AG08395 (cell line): ENCODE measurements around the gene CAMK2G.
"Not testable (repeated sequence)": the region's sequence is repeated elsewhere in the genome, so short reads cannot be mapped to it uniquely, and the experiment has no call there.

Source experiments
- DNase-seq: peaks from one replicate; pipeline ENCODE4 v3.0.0; 2012; ENCODE audit warnings: mixed read lengths, low spot score

Gene CAMK2G

DNA sequence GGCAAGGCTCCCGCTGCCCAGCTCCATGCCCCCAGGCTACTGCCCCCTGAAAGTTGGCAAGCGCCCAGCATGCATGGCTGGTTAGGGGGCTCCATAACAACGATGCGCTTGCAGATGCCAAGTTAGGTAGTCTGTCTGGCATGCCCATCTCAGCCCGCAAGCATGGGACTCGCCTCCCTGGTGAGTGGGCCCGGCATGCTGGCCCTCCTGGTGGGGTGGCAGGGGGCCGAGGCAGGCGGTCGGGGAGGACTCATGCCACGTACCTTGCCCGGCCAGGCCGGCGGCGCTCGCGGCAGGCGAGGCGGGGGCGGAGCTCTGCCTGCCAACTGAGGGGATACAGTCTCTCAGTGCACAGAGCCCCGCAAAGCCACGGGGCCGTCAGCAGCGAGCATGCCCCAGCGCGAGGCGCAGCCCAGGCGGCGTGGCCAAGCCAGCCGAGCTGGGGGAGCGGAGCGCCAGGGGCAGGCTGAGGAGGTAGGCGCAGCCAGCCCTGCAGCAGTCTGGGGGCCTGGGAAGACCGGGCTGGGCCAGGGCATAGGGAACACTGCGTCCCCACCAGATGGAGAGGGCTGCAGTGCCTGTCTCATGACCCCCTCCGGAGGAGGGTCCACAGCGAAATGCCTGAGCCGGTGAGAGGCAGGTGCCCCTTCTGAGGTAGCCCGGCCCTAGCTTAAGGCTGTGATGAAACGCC lies 34.9 kb downstream of the CAMK2G start:
- no peak for DNase-seq

DNA sequence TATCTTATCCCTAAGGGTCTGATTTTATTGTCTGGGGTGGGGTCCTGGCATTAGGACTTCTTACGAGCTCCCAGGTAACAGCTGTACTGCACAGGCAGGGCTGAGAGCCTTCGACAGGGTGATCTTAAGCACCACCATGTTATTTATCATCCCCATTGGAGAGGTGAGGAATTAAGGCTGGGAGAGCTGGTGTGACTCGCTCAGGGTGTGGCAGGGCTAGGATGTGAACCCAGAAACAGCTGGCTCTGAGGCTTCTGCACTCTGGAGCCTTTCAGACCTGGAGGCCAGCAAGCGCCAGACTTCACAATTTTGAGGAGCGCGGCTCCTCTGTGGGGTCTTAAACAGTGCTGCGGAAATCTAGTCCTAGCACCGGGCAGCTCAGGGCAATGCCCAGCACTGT lies 35.5 kb downstream of the CAMK2G start:
- DNase-seq: peak; percentile 31

DNA sequence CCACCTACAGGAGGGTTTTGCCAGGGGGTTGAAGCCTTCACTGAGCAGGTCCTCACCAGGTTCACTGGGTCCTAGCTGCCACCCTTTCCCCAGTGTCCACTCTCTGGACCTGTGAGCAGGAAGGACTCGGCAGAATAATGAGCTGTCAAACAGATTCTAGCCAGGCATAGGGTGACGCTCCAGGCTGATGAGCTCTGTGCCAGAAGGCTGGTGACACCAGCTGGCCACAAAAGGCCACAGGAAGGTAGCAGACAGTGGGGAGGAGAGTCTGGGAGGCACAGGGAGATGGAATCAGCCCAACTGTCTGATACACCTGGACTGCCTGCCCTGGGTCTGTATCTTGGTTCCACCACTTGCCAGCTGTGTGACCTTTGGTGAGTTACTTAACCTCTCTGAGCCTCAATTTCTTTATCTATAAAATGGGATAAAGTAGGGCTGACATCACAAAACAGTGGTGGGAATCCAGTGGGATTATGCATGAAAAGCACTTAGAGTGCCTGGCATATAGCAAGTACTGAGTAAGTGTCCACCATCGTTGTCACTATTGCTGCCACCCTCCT lies 36.3 kb downstream of the CAMK2G start:
- DNase-seq: no peak

DNA sequence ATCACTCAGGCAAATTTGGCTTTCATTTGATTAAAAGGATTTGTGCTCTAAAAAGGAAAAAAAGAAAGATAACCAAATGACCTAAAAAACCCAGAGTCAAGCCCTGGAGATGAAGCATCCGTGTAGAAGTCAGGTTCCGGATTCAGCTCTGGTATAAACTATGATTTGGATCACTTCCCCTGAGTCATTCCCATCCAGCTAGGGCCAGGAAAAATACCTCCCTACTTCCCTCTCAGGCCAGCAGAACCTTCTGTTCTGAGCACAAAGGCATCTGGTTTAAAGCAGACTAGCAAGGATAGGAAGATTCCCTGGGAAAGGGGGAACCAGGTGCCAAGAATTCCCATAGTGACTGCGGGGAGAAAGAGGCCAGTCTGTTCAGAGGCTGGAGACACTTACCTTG lies 37.3 kb downstream of the CAMK2G start:
- DNase-seq: peak; percentile 67

DNA sequence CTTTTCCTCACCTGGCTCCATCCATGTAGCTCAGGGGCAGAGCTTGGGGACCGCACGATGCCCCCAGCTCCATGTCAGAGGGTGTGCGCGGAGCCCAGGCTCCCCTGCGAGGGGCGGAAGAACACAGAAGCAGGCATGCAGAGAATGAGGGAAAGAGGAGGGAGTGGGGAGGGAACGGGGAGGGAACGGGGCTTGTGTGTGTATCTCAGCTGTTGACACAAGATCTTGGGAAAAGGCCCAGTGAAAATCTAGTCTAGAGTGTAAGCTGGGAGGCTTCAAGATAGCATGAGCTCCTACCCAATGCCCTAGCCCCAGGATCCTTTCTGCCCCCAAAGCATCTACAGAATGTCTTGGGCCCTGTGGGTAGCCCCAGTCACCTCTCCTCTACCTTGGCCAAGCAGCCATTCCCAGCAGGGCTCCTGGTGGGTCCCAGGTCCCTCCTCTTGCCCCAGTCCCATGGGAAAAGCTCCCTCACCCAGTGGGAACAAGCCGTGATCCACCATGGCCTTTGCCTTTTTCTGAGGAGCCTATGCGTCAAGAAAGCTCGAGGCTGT lies 37.9 kb downstream of the CAMK2G start:
- no peak for DNase-seq

DNA sequence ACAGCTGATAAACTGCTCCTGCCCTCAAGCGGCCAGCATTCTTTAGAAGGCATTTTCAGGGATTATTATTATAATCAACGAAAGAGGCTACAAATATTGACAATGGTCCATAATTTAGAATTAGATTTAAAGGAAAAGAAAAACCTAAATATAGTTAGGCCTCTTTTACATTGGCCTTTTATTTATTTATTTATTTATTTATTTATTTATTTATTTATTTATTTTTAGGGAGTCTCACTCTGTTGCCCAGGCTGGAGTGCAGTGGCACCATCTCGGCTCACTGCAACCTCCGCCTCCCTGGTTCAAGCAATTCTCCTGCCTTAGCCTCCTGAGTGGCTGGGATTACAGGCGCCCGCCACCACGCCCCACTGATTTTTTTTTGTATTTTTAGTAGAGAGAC lies 45.3 kb downstream of the CAMK2G start:
- DNase-seq: not testable (repeated sequence)

DNA sequence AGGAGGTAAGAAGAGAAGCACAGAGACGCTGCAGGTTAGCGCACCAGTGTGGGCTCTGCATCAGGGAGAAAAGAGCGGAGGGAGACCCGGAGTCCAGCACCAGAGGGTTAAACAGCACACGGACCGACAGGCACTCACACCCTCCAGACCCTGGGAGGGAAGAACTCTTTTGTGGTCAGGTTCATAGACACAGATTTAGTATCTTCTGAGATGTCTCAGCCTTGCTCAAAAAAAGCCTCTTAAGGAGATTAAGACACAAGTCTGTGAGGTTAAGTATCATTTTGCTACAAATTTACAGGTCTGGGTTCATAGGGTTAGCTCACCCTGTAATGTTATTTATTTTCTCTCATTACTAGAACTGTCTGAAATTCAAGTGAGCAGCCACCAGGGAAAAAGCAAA lies 46.2 kb downstream of the CAMK2G start:
- no peak for DNase-seq

DNA sequence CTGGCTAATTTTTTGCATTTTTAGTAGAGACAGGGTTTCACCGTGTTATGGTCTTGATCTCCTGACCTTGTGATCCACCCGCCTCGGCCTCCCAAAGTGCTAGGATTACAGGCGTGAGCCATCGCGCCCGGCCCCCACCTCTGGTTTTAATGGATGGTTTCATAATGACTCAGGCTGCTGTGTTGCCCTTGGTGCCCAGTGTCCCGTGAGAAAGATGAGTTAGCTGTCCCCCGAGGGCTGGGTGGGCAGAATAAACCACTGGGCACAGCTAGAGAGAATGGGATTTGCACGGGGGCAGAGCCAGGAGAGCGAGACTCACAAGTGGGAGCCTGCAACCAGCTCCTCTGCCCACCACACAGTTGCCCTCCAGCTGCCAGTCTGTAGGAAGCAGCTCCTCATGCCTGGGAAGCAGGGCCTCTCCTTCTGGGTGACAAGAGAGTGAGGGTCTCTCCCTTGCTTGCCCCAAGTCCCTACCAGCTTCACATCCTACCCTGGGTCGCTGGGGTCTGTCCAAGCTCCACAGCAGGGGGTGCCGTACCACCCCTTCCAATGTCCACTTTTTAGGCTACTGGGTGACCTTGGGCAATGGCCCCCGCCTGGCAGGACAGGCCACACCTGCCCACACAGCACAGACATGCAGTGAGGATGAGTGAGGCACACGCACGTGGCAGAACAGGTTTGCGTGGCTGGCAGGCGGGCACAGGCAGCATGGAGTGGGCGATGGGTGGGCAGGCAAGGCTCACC lies 46.8 kb downstream of the CAMK2G start:
- DNase-seq: no peak

DNA sequence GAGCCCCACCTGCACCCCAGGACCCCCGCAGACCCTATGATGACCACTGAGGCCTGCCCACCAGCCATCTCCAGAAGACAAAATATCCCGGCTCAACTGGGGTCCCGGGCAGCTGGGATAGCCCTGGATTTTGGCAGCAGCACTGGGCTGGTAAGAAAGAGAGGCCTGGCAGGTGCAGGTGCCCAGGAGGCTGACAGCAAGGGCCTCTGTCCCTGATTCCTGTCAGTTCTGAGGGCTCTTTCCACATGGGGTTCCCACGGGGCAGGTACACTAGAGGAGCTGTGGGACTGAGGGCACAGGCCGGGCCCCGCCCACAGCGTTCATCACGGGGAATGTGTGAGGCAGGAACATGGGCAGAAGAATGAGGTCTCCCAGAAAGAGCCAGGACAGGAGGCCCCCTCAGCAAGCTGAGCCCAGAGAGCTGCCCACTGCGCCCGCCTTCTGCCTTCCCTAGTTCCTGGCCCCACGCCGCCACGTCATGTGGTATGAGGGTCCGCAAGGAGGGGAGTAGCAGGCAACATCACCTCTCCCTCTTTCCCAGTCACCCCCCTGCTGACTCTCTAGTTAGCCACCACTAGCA lies 50.1 kb downstream of the CAMK2G start:
- no peak for DNase-seq

DNA sequence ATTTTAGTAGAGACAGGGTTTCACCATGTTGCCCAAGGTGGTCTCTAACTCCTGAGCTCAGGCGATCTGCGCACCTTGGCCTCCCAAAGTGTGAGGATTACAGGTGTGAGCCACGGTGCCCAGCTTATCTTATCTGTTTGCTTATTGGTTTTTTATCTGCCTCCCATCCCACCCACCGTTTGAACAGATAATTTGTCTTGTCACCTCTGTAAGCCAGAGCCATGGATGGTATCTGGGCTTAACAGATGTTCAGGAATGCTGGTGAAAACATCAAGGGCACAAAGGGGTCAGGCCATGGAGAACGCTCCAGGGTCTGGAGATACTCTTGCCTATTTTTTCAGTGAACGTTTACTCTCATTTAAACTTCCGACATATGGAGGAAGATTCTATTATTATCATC lies 51.0 kb downstream of the CAMK2G start:
- DNase-seq: no peak

DNA sequence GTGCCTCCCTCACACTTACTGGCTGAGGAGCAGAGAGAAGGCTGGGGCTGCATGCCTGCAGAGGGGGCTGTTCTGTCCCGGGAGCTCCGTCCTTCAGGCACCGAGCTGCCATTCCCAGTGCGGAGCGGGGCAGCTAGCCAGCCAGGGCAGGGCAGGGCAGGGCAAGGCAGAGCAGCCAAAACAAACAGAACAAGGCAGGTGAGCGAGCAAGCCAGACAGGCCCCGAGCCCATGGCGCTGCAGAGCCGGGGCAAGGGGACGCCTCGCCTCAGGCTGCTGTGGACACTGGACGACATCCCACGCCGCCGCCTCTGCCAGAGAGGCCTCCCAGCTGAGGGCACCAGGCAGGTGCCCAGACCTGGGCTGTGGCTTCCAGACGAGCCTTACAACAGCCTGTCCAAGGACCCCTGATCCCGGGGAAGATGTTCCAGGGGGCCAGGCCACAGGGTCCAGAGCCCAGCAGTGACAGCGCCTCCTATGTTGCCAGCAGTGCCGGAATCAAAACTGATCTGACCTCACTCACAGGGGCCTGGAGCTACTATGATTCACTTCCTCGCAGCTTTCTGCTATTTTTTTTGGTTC lies 54.8 kb downstream of the CAMK2G start:
- no peak for DNase-seq

DNA sequence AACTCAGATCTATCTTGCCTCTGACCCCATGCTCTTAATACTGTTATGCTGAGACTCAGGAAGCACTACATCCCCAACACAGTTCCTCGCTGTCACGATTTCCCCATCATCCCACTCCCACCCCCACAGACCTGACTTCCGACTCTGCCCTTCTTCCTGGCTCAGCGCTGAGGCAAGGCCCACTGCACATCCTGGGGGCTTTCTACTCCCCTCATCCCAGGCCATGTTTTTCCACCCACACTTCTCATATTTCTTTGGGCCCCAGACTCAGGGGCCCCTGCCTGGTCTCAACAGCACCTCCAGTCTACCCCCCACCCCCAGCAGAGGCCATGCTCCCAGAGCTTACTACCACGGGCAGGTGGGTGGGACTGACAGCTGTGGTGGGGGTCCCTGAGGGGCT lies 55.3 kb downstream of the CAMK2G start:
- DNase-seq: no peak

DNA sequence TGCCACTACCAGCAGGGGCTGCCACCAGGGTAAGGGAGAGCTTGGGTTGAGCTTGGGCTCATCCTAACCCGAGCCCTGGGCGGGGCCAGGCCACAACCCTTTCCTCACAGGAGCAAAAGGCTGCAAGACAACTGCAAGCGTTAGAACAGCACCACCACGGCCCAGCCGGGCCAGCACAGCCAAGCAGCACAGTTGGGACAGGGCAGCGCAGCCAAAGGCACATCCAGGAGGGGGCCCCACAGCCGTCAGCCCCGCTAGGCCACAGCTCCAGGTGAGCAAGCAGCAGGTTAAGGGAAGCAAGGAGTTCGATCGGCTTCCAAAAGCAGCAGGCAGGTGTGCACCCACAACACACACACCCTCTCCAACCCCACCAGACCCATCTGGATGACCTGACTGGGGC lies 56.0 kb downstream of the CAMK2G start:
- no peak for DNase-seq

DNA sequence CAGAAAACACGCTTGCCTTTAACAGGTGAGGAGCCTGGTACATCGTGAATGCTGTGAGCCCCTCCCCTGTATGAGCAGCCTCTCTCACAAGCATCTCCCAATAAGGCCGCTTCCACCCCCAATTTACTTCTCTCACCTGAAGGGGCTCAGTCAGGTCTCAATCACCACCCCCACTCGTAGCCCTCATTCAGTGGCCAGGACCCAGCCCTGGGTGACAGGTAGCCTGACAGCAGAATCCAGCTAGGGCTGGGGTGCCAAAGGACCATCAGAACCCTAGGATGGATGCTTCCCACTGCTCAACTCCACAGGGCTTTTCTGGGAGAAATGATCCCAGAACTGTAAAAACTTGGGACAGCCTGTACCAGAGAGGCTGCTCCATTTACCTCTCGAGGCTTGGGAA lies 56.5 kb downstream of the CAMK2G start:
- no peak for DNase-seq

DNA sequence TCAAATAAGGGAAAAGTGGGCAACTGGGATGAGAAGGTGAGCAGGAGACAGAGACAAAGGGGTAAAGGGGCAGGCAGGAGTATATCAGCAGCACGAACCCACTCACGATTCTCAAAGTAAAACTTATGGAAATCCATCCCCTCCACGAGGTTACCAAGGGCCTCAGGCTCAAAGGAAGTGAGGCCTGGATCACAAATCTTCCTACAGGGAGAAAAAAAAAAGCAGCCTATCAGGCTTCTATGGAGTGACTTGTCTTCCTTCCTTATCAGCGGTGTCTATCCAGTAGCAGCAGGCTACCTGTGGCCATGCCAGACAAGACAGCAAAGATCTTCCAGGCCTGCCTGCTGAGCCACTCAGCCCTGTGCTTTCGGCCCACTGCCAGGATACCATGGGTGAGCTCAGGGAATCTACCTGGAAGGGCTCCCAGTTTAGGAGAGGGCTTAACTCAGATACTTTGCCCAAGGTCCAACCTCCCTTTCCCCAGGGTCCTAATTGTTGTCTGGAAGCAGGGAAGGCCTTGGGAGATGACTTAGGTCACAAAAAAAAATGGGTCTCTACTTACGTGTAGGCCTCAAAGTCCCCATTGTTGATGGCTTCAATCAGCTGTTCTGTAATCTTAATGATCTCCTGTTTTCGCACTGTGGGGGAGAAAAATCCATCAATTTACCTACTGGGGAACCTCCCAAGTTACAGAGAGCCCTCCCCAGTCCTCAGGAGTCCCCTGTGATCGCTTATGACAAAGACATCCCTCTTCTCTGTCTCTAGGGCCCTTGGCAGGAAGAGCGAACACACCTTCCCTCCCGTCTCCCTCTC lies 57.2 kb downstream of the CAMK2G start:
- no peak for DNase-seq

DNA sequence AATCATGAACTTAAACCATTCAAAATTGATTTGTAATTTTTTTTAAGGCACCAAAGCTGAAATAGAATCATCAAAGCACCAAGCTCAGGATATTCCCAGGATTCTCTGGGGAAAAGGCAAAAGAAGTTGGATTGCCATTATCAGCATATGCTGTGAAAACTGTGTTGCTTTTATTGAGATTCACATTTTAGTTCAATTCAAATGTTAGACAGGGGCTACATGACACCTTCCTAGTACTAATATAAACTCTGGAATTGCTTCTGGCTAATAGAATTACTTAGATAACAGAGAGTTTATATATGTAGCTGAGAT lies 58.7 kb downstream of the CAMK2G start:
- no peak for DNase-seq

DNA sequence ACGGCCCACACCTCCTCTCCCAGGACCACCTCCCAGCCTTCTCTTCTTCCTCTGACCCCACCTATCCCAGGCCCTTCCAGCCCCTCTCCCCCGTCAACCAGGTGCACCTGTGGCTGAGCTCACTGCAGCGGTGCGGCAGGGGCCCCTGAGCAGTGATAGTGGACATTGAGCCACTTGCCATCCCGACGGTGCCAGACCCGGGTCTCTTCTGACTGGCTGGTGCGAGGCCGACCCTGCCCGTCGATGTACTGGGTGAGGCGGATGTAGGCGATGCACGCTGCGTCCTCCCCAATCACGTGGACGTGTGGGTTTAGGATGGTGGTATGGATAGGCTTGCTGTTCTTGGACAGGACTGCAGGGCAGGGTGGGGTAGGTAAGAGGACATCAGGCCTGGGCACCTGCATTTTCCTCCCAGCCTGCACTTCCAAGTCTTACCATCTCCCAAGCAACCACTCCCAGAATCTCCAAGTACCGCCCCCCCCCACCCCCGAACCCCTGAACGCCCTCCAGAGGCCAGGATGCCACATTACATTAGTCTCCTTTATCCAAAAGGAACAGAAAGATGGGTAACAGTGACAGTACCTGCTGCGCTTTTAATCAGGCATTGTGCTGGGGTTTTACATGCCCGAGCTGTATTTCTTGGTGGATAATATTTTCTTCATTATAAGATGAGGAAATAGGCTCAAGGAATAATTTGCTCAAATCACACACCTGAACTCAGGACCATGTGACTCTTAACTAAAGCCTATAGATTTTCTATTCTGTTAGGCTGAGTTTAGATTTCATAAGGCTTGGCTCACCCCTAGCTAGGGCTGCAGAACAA lies 59.2 kb downstream of the CAMK2G start:
- DNase-seq: no peak

DNA sequence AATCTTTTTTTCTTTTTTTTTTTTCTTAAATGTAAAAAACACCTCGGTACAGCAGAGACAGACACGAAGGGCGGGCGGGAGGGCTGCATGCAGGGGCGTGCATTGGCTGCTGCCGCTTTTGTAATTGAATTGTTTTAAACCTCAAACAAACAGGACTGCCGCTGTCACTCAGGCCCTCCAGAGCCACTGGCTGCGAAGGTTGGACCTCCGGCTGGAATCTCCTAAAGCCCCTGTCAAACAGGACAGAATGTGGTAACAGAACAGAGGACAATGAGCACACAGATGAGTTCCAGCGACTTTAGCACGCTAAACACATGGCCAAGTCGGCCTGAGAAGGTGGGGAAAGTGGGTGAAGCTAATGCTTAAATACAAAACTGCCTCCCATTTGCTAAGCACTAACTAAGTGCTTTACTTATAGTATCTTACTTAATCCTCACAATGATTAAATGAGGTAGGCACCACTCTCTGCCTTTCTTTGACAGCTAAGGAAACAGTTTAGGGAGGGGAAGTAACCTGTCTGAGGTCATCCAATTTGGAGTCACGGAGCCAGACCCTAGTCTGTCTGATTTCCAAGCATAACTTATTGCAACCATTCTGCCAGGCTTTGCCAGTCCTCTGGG lies 60.0 kb downstream of the CAMK2G start:
- DNase-seq: no peak

DNA sequence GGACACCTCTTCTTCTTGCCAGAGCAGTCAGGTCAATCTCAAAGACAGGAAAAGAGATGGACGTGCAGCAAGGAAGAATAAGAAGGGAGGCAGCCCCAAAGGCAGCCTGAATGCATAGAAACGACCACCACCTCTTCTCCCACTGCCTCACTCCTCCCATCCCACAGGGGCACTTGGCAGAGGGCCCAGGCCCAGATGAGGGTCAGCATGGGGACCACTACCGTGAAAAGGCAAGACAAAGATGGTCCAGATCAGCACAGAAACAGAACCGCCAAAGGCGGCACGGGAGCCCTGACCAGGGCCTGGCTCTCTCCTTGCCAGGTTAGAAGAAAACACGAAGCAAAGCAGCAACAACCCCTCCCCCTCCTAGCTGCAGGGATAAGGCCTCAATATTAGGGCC lies 61.0 kb downstream of the CAMK2G start:
- no peak for DNase-seq

DNA sequence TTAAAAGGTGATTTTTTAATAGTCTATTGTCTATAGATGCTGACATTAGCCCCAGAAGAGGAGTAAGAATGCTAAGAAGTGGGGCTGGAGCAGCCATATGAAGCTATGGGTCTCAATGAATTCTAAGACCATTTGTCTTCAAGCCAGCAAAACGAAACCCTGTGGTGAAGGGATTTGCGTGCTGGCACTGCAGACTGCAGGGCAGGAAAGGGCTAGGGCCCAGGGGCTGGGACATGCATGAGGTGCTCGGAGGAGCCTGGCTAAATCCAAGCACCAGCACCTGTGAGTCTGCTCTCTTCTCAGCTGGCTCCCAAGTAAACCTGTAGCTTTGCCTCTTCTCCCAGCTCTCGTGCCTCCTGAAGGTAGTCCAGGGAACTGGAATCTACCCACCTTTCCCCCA lies 61.7 kb downstream of the CAMK2G start:
- DNase-seq: no peak
